ENCODE results near the gene GCN1.
A peak's percentile ranks its signal among the peaks of the same experiment; 100 is the strongest.
"Not testable (repeated sequence)": the region's sequence is repeated elsewhere in the genome, so short reads cannot be mapped to it uniquely, and the experiment has no call there.

The GCN1 gene, protein sequence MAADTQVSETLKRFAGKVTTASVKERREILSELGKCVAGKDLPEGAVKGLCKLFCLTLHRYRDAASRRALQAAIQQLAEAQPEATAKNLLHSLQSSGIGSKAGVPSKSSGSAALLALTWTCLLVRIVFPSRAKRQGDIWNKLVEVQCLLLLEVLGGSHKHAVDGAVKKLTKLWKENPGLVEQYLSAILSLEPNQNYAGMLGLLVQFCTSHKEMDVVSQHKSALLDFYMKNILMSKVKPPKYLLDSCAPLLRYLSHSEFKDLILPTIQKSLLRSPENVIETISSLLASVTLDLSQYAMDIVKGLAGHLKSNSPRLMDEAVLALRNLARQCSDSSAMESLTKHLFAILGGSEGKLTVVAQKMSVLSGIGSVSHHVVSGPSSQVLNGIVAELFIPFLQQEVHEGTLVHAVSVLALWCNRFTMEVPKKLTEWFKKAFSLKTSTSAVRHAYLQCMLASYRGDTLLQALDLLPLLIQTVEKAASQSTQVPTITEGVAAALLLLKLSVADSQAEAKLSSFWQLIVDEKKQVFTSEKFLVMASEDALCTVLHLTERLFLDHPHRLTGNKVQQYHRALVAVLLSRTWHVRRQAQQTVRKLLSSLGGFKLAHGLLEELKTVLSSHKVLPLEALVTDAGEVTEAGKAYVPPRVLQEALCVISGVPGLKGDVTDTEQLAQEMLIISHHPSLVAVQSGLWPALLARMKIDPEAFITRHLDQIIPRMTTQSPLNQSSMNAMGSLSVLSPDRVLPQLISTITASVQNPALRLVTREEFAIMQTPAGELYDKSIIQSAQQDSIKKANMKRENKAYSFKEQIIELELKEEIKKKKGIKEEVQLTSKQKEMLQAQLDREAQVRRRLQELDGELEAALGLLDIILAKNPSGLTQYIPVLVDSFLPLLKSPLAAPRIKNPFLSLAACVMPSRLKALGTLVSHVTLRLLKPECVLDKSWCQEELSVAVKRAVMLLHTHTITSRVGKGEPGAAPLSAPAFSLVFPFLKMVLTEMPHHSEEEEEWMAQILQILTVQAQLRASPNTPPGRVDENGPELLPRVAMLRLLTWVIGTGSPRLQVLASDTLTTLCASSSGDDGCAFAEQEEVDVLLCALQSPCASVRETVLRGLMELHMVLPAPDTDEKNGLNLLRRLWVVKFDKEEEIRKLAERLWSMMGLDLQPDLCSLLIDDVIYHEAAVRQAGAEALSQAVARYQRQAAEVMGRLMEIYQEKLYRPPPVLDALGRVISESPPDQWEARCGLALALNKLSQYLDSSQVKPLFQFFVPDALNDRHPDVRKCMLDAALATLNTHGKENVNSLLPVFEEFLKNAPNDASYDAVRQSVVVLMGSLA (N-terminal part only)

GRCh38 chr12:120194534-120195395 lies at the start of gene GCN1:
GCN1 (minus strand) TSS chr12:120194715; CDS start chr12:120194697, 18 bp downstream.
- peak; percentile 87 for DNase-seq (ENCODE audit: low read depth)

DNA sequence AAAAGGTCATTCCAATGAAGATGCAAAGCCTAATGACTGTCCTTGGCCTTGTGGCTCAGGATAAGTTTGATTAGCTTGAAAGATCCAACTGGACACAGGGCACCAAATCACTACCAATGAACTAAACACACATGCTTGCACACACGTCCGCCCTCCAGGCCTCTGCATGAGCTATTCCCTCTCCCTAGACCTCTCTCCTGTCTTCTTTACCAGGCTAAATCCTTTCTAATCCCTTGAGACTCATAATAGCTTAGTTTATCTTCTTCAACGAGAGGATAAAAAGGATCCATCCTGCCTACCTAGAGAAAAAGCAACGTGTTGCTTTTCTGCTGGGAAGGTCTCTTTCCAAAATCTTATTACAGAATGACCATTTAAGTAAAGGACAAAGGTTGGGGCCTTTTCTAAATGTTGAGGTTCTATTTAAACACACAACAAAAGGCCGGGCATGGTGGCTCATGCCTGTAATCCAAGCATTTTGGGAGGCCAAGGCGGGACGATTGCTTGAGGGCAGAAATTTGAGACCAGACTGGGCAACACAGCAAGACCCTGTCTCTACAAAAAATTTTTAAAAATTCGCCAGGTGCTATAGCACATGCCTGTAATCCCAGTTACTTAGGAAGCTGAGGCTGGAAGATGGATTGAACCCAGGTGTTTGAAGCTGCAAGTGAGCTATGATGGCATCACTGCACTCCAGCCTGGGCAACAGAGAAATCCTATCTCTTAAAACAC lies 48.6 kb upstream of the GCN1 start:
- no peak for DNase-seq (ENCODE audit: low read depth)

- DNase-seq (ENCODE audit: low read depth), result no peak
Measured at GRCh38 chr12:120242275-120242799, 47.8 kb upstream of the GCN1 start.

DNA sequence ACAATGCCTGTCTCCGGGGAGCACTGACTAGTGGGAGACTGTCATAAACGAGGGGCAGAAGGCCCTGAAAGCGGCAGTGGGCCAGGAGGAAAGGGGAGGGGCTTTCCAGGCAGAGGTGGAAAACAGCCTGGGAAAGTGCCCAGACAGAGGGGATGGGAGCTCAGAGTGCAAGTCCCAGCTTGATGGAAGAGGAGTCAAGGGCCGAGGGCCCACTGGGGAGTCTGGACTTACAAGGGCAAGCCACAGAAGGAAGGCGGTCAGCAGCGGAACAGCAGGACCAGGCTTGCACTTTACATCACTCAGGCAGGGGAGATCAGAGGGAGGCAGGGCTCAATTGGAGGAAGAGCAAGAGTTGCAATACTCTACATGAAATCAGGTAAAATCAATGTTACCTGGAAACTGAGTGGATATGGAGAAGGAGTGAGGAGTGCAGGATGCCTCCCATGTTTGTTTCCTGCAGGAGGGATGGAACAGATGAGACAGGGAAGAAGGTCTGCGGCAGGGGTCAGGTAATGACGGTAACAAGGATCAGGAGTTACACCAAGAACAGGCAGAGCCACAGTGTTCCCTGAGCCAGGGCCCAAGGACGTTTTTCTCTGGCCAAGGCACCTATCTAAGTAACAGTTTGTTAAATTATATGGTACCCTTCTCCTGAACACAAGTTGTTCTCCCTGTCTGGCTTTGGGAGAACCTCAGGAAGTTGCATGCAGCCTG lies 47.2 kb upstream of the GCN1 start:
- DNase-seq (ENCODE audit: low read depth), result no peak

DNA sequence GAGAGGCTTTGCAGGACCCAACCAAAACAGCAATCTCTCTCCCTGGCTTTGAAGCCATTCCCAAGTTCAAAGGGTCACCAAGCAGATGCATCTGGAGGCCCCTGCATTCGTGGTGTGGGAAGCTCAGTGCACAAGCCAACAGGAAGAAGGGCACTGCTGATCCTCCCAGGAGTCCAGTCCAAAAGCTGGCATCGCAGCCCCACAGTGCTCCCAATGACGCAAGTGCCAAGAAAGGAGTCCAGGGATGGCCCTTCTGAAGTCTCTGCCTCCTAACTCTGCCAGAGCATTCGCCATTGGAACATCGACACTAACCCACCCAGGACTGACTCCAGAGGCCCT lies 45.9 kb upstream of the GCN1 start:
- DNase-seq (ENCODE audit: low read depth), result no peak

DNA sequence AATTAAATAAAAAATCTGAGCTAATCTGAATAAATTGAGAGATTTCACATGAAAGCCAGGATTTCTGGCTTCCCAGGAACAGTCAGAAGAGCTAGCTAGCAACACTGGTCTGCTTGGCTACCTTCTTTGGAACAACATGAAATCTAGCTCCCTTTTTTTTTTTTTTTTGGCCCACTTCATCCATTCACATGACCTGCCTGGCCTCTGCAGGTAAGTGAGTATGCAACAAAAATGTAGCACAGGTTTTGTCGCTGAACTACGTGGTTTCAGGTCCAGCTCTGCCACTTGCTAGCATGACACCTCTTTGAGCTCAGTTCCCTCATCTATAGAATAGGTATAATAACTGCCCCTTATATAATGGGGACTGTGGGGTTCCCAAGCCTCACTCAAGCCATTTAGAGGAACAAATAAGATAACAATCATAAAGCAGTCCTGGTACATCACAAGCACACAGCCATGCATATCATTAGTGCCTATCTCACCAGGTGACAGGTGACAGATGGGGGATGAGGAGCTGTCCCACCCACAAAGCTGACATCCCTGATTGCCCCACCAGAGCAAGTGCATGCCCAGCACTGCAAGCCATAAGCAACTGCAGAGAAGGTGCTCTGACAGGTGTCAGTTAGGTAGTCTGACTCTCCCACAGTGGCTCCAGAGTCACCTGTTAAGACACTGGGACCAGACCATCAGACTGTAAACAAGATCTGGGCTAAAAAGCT lies 45.4 kb upstream of the GCN1 start:
- no peak for DNase-seq (ENCODE audit: low read depth)

- no peak for DNase-seq (ENCODE audit: low read depth)
Measured at GRCh38 chr12:120238839-120239445, 44.4 kb upstream of the GCN1 start.

- DNase-seq (ENCODE audit: low read depth), result no peak
Measured at GRCh38 chr12:120238217-120238616, 43.7 kb upstream of the GCN1 start.

DNA sequence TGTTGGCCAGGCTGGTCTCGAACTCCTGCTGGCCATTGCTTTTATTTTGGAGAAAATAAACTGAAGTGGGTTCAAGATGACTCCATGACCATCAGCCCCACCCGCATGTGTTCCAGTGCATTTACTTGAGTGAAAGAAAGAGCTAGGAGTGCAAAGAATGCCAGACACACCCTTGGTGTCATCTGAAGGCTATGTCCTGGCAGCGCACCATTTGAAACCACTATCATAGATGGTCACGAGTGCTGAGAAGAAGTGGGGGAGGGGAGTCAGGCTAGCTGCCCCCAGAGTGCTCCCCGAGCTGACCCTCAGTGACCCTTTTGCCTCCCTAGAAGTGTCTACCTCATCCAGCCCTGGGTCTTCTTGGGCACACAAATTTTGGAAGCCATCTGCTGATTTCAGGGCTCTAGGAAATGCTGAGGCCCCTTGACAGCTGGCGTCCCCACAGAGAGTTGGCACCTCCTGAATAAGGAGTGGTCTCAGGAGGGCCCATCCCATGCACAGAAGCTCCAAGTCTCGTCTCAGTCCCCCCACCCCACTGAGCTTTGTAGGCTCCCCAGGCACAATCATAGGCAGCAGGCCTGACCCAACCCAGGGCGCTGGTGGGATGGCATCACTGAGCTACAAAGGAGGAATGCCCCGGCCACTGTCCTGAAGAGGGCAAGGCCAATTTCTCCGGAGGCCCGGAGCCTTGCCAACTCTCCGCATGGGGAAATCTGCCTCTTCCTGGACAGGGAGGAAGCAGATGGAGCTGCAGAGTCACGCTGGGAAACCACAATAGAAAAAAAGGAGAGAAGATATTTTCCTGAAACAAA lies 43.1 kb upstream of the GCN1 start:
- DNase-seq (ENCODE audit: low read depth), result peak; percentile 94

DNA sequence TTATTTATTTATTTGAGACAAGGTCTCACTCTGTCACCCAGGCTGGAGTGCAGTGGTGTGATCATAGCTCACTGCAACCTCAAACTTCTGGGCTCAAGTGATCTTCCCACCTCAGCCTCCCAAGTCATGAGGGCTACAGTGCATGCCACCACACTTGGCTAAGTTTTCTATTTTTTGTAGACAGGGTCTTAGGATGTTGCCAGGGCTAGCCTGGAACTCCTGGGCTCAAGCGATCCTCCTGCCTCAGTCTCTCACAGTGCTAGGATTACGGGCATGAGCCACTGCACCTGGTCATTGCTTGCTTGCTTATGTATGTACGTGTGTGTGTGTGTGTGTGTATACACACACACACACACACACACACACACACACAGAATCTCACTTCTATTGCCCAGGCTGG lies 42.3 kb upstream of the GCN1 start:
- DNase-seq (ENCODE audit: low read depth), result not testable (repeated sequence)

DNA sequence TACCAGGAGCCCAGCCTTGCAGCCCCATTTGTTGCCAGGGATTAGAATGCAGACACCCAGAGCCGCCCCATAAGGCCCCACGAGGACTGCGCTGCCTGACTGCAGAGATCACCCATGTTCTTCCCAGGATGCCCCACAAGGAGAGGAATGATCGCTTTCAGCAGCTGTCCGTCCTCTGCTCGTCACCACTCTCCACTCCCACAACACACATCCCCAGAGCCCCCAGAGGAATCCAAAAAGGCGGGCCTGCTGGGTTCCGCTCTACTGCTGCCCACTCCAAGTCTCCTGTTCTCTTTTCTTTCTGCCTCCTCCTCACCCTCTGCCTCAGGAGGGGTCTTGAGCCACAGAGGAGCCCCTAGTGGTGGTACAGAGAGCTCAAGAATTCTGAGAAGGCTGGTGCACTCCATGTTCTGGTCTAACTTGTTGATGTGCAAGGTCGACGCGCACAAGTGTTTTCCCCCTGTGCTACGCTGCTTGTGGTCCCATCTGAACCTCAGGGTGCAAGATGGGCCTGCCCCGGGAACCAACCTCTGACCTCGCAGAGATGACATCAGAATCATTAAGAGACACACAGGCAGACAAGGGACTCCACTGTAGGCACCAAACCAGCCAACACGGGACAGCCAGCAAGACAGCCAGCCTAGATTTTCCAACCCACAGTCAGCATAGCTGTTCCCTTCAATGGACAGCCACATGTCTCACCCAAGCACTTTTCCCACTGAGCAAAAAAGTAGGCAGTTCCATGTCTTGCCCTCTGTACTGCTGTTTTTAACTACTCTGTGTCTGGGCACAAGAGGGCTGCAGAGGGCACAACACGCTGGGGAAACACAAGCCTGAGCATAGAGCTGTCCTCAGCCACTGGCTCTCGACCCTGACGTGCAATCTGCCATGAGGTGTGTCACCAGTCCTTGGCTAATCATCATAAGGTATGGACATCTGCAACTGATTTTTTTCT lies 41.1 kb upstream of the GCN1 start:
- no peak for DNase-seq (ENCODE audit: low read depth)

DNA sequence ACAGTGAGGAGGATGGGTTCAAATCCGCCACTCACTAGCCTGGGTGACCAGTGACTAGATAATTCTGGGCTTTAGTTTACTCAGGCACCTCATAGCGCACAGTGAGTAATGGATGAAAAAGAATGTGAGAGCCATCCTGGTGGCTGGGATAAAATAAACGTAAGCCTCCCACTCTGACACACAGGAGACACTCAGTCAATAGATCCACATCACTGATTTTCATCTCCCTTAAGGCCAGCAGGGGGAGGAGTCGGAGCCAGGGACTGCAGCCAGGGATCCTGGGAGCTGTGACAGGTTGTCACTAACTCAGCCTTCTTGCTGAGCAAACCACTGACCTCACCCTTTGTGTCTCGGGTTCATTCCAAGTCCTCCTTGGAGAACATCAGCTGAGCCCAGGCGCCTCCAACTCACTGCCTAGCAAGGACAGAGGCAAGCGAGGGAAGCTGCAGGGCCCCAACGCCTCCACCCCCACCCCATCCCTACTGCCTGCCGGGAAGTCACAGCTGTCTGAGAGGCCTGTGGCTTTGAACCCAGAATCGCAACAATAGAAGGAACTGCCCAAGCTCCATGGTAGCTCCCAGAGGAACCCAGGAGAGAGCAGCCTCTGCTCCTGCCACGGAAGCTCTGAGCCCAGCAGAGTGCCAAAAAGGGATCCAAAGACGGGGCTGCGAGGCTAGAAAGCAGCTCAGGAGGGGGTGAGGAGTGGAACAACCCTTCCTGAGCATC lies 40.3 kb upstream of the GCN1 start:
- peak; percentile 97 for DNase-seq (ENCODE audit: low read depth)

- DNase-seq (ENCODE audit: low read depth), result peak; percentile 64
Measured at GRCh38 chr12:120231316-120232011, 36.9 kb upstream of the GCN1 start.

GRCh38 chr12:120230974-120231315 lies 36.4 kb upstream of the GCN1 start:
- no peak for DNase-seq (ENCODE audit: low read depth)

- peak; percentile 95 for DNase-seq (ENCODE audit: low read depth)
Measured at GRCh38 chr12:120230326-120230973, 35.9 kb upstream of the GCN1 start.
